ENCODE results near the gene TMEM116.

DNA sequence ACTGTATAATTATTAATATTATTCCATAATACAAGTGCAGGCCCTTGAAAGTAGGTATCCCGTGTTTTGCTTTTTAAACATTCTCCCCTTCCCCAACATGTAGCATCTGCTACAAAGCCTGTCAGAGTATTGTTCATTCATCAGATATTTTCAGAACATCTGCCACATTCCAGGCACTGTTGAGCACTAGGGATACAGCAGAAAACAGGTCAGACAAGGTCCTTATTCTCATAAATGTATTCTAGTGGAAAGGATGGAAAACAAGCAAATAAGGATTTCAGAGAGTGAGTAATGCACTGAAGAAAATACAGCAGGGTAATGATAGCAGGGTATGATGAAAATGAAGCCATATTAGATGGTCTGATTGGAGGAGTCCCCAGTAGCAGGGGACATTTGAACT lies 4.1 kb upstream of the TMEM116 start:
- TF ChIP-seq, protein P1, sequence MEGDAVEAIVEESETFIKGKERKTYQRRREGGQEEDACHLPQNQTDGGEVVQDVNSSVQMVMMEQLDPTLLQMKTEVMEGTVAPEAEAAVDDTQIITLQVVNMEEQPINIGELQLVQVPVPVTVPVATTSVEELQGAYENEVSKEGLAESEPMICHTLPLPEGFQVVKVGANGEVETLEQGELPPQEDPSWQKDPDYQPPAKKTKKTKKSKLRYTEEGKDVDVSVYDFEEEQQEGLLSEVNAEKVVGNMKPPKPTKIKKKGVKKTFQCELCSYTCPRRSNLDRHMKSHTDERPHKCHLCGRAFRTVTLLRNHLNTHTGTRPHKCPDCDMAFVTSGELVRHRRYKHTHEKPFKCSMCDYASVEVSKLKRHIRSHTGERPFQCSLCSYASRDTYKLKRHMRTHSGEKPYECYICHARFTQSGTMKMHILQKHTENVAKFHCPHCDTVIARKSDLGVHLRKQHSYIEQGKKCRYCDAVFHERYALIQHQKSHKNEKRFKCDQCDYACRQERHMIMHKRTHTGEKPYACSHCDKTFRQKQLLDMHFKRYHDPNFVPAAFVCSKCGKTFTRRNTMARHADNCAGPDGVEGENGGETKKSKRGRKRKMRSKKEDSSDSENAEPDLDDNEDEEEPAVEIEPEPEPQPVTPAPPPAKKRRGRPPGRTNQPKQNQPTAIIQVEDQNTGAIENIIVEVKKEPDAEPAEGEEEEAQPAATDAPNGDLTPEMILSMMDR (IDR thresholded peaks at IDR 0.05), result no peak
- TF ChIP-seq POLR2A (IDR thresholded peaks at IDR 0.05), result no peak
